C4-2B (cell line): ENCODE measurements around the gene NF1.

Experiments
- CTCF ChIP-seq: fragments of 450-650 bp; conservative IDR thresholded peaks from 2 replicates; pipeline ENCODE4 v1.5.1; 2017; ENCODE audit warnings: mild to moderate bottlenecking
- ZFX ChIP-seq: fragments of 450-650 bp; IDR thresholded peaks from 2 replicates; pipeline ENCODE4 v1.6.1; 2017

DNA sequence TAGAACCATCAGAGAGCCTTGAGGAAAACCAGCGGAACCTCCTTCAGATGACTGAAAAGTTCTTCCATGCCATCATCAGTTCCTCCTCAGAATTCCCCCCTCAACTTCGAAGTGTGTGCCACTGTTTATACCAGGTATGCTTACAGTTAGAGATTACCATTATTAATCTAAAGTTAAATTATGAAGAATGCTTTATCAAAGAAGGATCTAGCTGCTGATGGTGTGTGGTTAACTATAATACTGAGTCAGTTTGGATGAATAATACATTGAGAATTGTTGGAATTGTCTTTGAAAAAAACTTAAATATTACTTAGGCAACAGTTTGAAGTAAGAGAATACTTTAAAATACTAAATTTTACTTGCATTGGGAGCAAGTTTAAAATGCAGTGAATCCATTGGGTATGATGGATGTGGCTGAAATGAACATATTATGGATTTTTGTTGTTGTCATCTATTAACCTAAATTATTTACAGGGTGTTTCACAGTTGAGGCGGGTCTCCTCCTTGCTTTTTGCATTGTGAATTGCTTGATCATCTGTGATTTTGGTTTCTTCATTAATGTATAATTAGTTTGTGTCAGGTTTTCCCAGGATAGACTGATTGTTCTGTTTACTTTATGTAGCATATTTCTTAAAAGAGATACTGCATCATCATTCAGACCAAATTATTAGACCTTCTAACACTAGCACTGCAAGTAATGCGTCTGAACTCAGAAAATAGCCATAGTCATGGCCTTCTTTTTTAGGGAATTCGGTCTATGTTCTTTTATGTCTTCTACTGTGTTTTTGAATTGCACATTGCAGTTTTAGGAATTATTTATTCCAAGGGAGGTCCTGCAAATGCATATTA lies 154.4 kb downstream of the NF1 start:
- TF ChIP-seq CTCF, result no peak
- TF ChIP-seq ZFX, result no peak
